ENCODE results near the gene GABARAPL2.

DNA sequence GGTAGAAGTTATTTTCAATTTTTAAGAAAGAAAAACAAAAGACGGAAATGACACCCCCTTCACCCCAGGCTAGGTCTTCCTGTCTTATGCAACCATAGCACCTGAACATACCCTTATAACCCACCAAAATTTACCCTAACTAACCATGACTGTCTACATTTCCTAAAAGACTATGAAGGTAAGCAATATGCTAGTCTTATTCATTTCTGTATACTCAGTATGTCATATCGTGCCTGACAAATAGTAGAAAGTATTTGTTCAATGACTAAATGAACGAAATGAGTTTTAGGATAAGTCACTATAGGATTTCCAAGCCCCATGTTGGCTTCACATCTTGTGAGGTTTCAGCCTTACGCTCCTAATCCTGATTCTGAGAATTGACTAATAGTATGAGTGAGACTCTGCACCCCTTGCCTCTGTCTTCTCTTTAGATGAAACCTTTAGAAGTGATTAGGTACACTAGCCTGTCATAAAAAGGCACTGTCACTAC lies 50.4 kb downstream of the GABARAPL2 start:
- TF ChIP-seq CTCF (IDR thresholded peaks at IDR 0.05; ENCODE audit: low read depth, low read length), result no peak
- TF ChIP-seq POLR2A (IDR thresholded peaks at IDR 0.05; ENCODE audit: extremely low read depth, insufficient read length), result no peak
- no peak for TF ChIP-seq MAX (IDR thresholded peaks at IDR 0.05; ENCODE audit: low read depth, low read length)
- no peak for TF ChIP-seq MYC (IDR thresholded peaks at IDR 0.05; ENCODE audit: low read depth, low read length)

All from NB4 (cell line).